ENCODE data around the gene LEP. TPM values are rescaled to one million over a fixed set of nuclear protein-coding genes. Genes with fewer than 3 reads are reported as not detected.

The LEP gene
- total and polyA plus RNA-seq, 7 donors: 0.16 to 5.4 (median 0.85) TPM; not detected in 3

GRCh38 chr7:128217967-128218652 lies 23.0 kb upstream of the LEP start:
- intact Hi-C loops (cut with DNase I): no loop called here
- Histone ChIP-seq H3K36me3 (no peaks in the 10 kb centered on the region), H3K27ac (no peak overlapping the region), H3K9me3 (no peaks in the 10 kb centered on the region), H3K27me3 (peaks cover 0 to 4% (median 0%) of the 10 kb centered on the region in 3 donors), H3K4me1 (peaks cover 0 to 9% (median 3%) of the 10 kb centered on the region in 4 donors), H3K4me3 (no peak overlapping the region)
- WGBS, 2 donors: 81 to 84% methylated on average over 9 of the region's 9 CpGs
- DNase-seq: peak; percentile 38
- TF ChIP-seq EP300 (IDR thresholded peaks at IDR 0.05) (no peak), POLR2A (IDR thresholded peaks at IDR 0.05) (no peak), CTCF (IDR thresholded peaks at IDR 0.05) (no peak), POLR2AphosphoS5 (IDR thresholded peaks at IDR 0.05) (no peak)

GRCh38 chr7:128219636-128220035 lies 21.4 kb upstream of the LEP start:
- no peak for TF ChIP-seq EP300 (IDR thresholded peaks at IDR 0.05)
- no peak for TF ChIP-seq CTCF (IDR thresholded peaks at IDR 0.05)
- no peak for TF ChIP-seq POLR2A (IDR thresholded peaks at IDR 0.05)
- intact Hi-C loops (cut with DNase I): no loop called here

GRCh38 chr7:128221929-128222403 lies 19.1 kb upstream of the LEP start:
- Histone ChIP-seq H3K27me3 (peaks cover 0 to 6% (median 0%) of the 10 kb centered on the region in 3 donors), H3K4me1 (no peaks in the 10 kb centered on the region), H3K9me3 (no peaks in the 10 kb centered on the region), H3K4me3 (no peak overlapping the region), H3K36me3 (no peaks in the 10 kb centered on the region), H3K27ac (no peak overlapping the region)
- DNase-seq: no peak
- TF ChIP-seq CTCF (IDR thresholded peaks at IDR 0.05) (no peak), EP300 (IDR thresholded peaks at IDR 0.05) (no peak), POLR2AphosphoS5 (IDR thresholded peaks at IDR 0.05) (no peak), POLR2A (IDR thresholded peaks at IDR 0.05) (no peak)
- WGBS, 2 donors: 48 to 67% methylated on average over 5 of the region's 5 CpGs
- intact Hi-C loops (cut with DNase I): no loop called here

More at GRCh38 chr7:128219636-128220035, 21.4 kb upstream of the LEP start:
- H3K4me1 ChIP-seq: peaks cover 0 to 9% (median 3%) of the 10 kb centered on the region in 4 donors
- DNase-seq: peak; percentile 20
- H3K27me3 ChIP-seq: peaks cover 0 to 4% (median 0%) of the 10 kb centered on the region in 3 donors
- H3K36me3 ChIP-seq: no peaks in the 10 kb centered on the region
- H3K4me3 ChIP-seq: no peak overlapping the region
- WGBS, 2 donors: 77 to 82% methylated on average over 2 of the region's 2 CpGs
- no peak overlapping the region for H3K27ac ChIP-seq
- no peaks in the 10 kb centered on the region for H3K9me3 ChIP-seq

- no peaks in the 10 kb centered on the region for H3K9me3 ChIP-seq
- no peak for DNase-seq
- intact Hi-C loops (cut with DNase I): no loop called here
- TF ChIP-seq POLR2AphosphoS5 (IDR thresholded peaks at IDR 0.05) (no peak), POLR2A (IDR thresholded peaks at IDR 0.05) (no peak), CTCF (IDR thresholded peaks at IDR 0.05) (no peak), EP300 (IDR thresholded peaks at IDR 0.05) (no peak)
- H3K27me3 ChIP-seq: peaks cover 0 to 23% (median 4%) of the 10 kb centered on the region in 3 donors
- no peak overlapping the region for H3K27ac ChIP-seq
- no peaks in the 10 kb centered on the region for H3K4me1 ChIP-seq
- H3K36me3 ChIP-seq: no peaks in the 10 kb centered on the region
- 81 to 89% methylated on average over 2 of the region's 2 CpGs for WGBS, 2 donors
- H3K4me3 ChIP-seq: no peak overlapping the region
Observed at GRCh38 chr7:128226132-128226980, 14.7 kb upstream of the LEP start.
